ENCODE data around the gene CADM2. TPM values are rescaled to one million over a fixed set of nuclear protein-coding genes. Genes with fewer than 3 reads are reported as not detected.

Gene CADM2
- total RNA-seq, 1 experiment from 2014 or later: 1.3 TPM

- CTCF ChIA-PET: no interaction called here
- no TSS peak for BruUV-seq (replicated peaks)
- intact Hi-C loops (cut with micrococcal nuclease; ENCODE audit: unreplicated experiment): no loop called here
- no peaks in the 10 kb centered on the region for H3K9me3 Mint-ChIP-seq (ENCODE audit: low read depth, unreplicated experiment)
- no peak overlapping the region for H3K27ac Mint-ChIP-seq (ENCODE audit: unreplicated experiment)
- no peaks in the 10 kb centered on the region for H3K27me3 Mint-ChIP-seq (ENCODE audit: unreplicated experiment)
- no peak for TF ChIP-seq CTCF (IDR thresholded peaks at IDR 0.05; ENCODE audit: unreplicated experiment)
- no peaks in the 10 kb centered on the region for H3K36me3 Mint-ChIP-seq (ENCODE audit: insufficient read depth, unreplicated experiment)
- H3K4me3 Mint-ChIP-seq (ENCODE audit: low read depth, unreplicated experiment): no peak overlapping the region
- H3K4me1 Mint-ChIP-seq (ENCODE audit: low read depth, unreplicated experiment): no peaks in the 10 kb centered on the region
- no peak for DNase-seq
These were observed 24.7 kb downstream of the CADM2 start for GRCh38 chr3:84983490-84983889.

- Mint-ChIP-seq H3K27me3 (ENCODE audit: unreplicated experiment) (no peaks in the 10 kb centered on the region), H3K27ac (ENCODE audit: unreplicated experiment) (no peak overlapping the region), H3K9me3 (ENCODE audit: low read depth, unreplicated experiment) (no peaks in the 10 kb centered on the region), H3K4me3 (ENCODE audit: low read depth, unreplicated experiment) (no peak overlapping the region), H3K36me3 (ENCODE audit: insufficient read depth, unreplicated experiment) (no peaks in the 10 kb centered on the region), H3K4me1 (ENCODE audit: low read depth, unreplicated experiment) (no peaks in the 10 kb centered on the region)
- intact Hi-C loops (cut with micrococcal nuclease; ENCODE audit: unreplicated experiment): no loop called here
- BruUV-seq (replicated peaks): no TSS peak
- DNase-seq: no peak
- no peak for TF ChIP-seq CTCF (IDR thresholded peaks at IDR 0.05; ENCODE audit: unreplicated experiment)
- CTCF ChIA-PET: interaction anchor here (0.6 kb wide), 1 partner anchor 14 kb away, joined by 3 read pairs; no protein-coding TSS in a partner anchor
These were observed 25.6 kb downstream of the CADM2 start for GRCh38 chr3:84984429-84984828.

GRCh38 chr3:84985795-84986194 lies 27.0 kb downstream of the CADM2 start:
- no peak for DNase-seq
- CTCF ChIA-PET: no interaction called here
- no peaks in the 10 kb centered on the region for H3K9me3 Mint-ChIP-seq (ENCODE audit: low read depth, unreplicated experiment)
- no peaks in the 10 kb centered on the region for H3K27me3 Mint-ChIP-seq (ENCODE audit: unreplicated experiment)
- no peak overlapping the region for H3K4me3 Mint-ChIP-seq (ENCODE audit: low read depth, unreplicated experiment)
- no peaks in the 10 kb centered on the region for H3K4me1 Mint-ChIP-seq (ENCODE audit: low read depth, unreplicated experiment)
- BruUV-seq (replicated peaks): no TSS peak
- intact Hi-C loops (cut with micrococcal nuclease; ENCODE audit: unreplicated experiment): no loop called here
- TF ChIP-seq CTCF (IDR thresholded peaks at IDR 0.05; ENCODE audit: unreplicated experiment): no peak
- no peak overlapping the region for H3K27ac Mint-ChIP-seq (ENCODE audit: unreplicated experiment)
- H3K36me3 Mint-ChIP-seq (ENCODE audit: insufficient read depth, unreplicated experiment): no peaks in the 10 kb centered on the region

- no peak for TF ChIP-seq CTCF (IDR thresholded peaks at IDR 0.05; ENCODE audit: unreplicated experiment)
- CTCF ChIA-PET: no interaction called here
- no peak for DNase-seq
- BruUV-seq (replicated peaks): no TSS peak
- Mint-ChIP-seq H3K27ac (ENCODE audit: unreplicated experiment) (no peak overlapping the region), H3K36me3 (ENCODE audit: insufficient read depth, unreplicated experiment) (no peaks in the 10 kb centered on the region), H3K4me3 (ENCODE audit: low read depth, unreplicated experiment) (no peak overlapping the region), H3K9me3 (ENCODE audit: low read depth, unreplicated experiment) (no peaks in the 10 kb centered on the region), H3K4me1 (ENCODE audit: low read depth, unreplicated experiment) (no peaks in the 10 kb centered on the region), H3K27me3 (ENCODE audit: unreplicated experiment) (no peaks in the 10 kb centered on the region)
- intact Hi-C loops (cut with micrococcal nuclease; ENCODE audit: unreplicated experiment): no loop called here
These were observed 29.1 kb downstream of the CADM2 start for GRCh38 chr3:84987706-84988504.

Measured in Calu3 (cell line).